HEK293 (cell line): ENCODE results near the gene LYST.

ENCODE experiments used
- CTCF ChIA-PET: fragments of 350-600 bp; formaldehyde crosslinking; extraction: SDS; loops from one replicate; lab custom pipeline; 2021; ENCODE audit warnings: antibody characterized with exemption; lab: Yijun Ruan, JAX
- POLR2A ChIA-PET: fragments of 300-600 bp; formaldehyde crosslinking; extraction: SDS; loops from one replicate; lab custom pipeline; 2020; ENCODE audit warnings: antibody characterized with exemption, inconsistent platforms; lab: Yijun Ruan, JAX
- H3K27ac ChIP-seq: fragments of 200-500 bp; sonication (Bioruptor generic); 2 replicates; pipeline ENCODE4 v1.5.1; 2014; ENCODE audit warnings: low read depth, low read length, control low read depth, inconsistent platforms; ENCODE audit errors: extremely low read depth
- H3K36me3 ChIP-seq, 2 experiments: fragments of 200-500 bp in 1 of 2; sonication (Bioruptor generic) in 1 of 2; 1 replicate in 1 of 2; 2 replicates in 1 of 2; pipeline ENCODE4 v1.5.1; 2014 to 2017; ENCODE audit warnings: inconsistent platforms in 2 of 2, low read length in 2 of 2; ENCODE audit not compliant: control insufficient read depth in 2 of 2, insufficient read depth in 1 of 2
- H3K4me1 ChIP-seq: fragments of 200-500 bp; sonication (Bioruptor generic); 2 replicates; pipeline ENCODE4 v1.5.1; 2014; ENCODE audit warnings: mild to moderate bottlenecking, low read length, inconsistent platforms; ENCODE audit not compliant: control insufficient read depth, insufficient read depth
- H3K4me3 ChIP-seq: 2 replicates; pipeline ENCODE4 v1.5.1; 2011; ENCODE audit warnings: low read depth, mild to moderate bottlenecking, control low read depth, low read length, moderate library complexity
- H3K9me3 ChIP-seq: fragments of 200-500 bp; sonication (Bioruptor generic); 2 replicates; pipeline ENCODE4 v1.5.1; 2014; ENCODE audit warnings: low read depth, low read length, inconsistent platforms; ENCODE audit not compliant: control insufficient read depth, insufficient read depth
- HOXC10 ChIP-seq: sonication (generic); formaldehyde crosslinking; IDR thresholded peaks from 2 replicates; pipeline ENCODE4 v1.8.1; 2023; ENCODE audit warnings: mild to moderate bottlenecking, missing genetic modification reagents
- HOXD13 ChIP-seq: sonication (generic); formaldehyde crosslinking; IDR thresholded peaks from 2 replicates; pipeline ENCODE4 v1.8.0; 2022; ENCODE audit warnings: missing genetic modification reagents, borderline replicate concordance
- IKZF3 ChIP-seq: fragments of 450-650 bp; IDR thresholded peaks from 2 replicates; pipeline ENCODE4 v1.5.0; 2018; ENCODE audit warnings: missing biosample characterization, mild to moderate bottlenecking, missing genetic modification characterization, moderate library complexity
- KLF10 ChIP-seq: fragments of 450-650 bp; IDR thresholded peaks from 2 replicates; pipeline ENCODE4 v1.5.1; 2018; ENCODE audit warnings: missing biosample characterization, mild to moderate bottlenecking, missing genetic modification characterization
- KLF7 ChIP-seq: fragments of 450-650 bp; formaldehyde crosslinking; IDR thresholded peaks from 2 replicates; pipeline ENCODE4 v1.5.1; 2016; ENCODE audit warnings: missing biosample characterization, missing genetic modification characterization, borderline replicate concordance
- SP2 ChIP-seq: fragments of 450-650 bp; formaldehyde crosslinking; IDR thresholded peaks from 2 replicates; pipeline ENCODE4 v1.5.1; 2016; ENCODE audit warnings: missing biosample characterization, missing genetic modification characterization
- ZBTB1 ChIP-seq: fragments of 450-650 bp; formaldehyde crosslinking; IDR thresholded peaks from 2 replicates; pipeline ENCODE4 v1.5.1; 2016; ENCODE audit warnings: missing biosample characterization, missing genetic modification characterization
- ZBTB8A ChIP-seq: fragments of 450-650 bp; formaldehyde crosslinking; IDR thresholded peaks from 2 replicates; pipeline ENCODE4 v1.5.1; 2016; ENCODE audit warnings: missing biosample characterization, missing genetic modification characterization
- ZFP37 ChIP-seq: fragments of 450-650 bp; formaldehyde crosslinking; IDR thresholded peaks from 2 replicates; pipeline ENCODE4 v1.5.1; 2016; ENCODE audit warnings: missing biosample characterization, missing genetic modification characterization
- ZNF175 ChIP-seq: fragments of 450-650 bp; formaldehyde crosslinking; IDR thresholded peaks from 2 replicates; pipeline ENCODE4 v1.5.1; 2016; ENCODE audit warnings: missing biosample characterization, missing genetic modification characterization
- ZNF184 ChIP-seq: fragments of 450-650 bp; IDR thresholded peaks from 2 replicates; pipeline ENCODE4 v1.5.1; 2018; ENCODE audit warnings: missing biosample characterization, mild to moderate bottlenecking, missing genetic modification characterization
- ZNF311 ChIP-seq: fragments of 450-650 bp; formaldehyde crosslinking; IDR thresholded peaks from 2 replicates; pipeline ENCODE4 v1.5.1; 2017; ENCODE audit warnings: missing biosample characterization, missing genetic modification characterization, borderline replicate concordance
- ZNF416 ChIP-seq: fragments of 450-650 bp; formaldehyde crosslinking; IDR thresholded peaks from 2 replicates; pipeline ENCODE4 v1.5.1; 2016; ENCODE audit warnings: missing biosample characterization, missing genetic modification characterization
- ZNF501 ChIP-seq: fragments of 450-650 bp; formaldehyde crosslinking; IDR thresholded peaks from 2 replicates; pipeline ENCODE4 v1.5.1; 2016; ENCODE audit warnings: missing biosample characterization, missing genetic modification characterization
- ZNF555 ChIP-seq: fragments of 450-650 bp; formaldehyde crosslinking; conservative IDR thresholded peaks from 2 replicates; pipeline ENCODE4 v1.5.1; 2017; ENCODE audit warnings: missing biosample characterization, mild to moderate bottlenecking, missing genetic modification characterization, inconsistent platforms
- ZNF585B ChIP-seq: fragments of 450-650 bp; formaldehyde crosslinking; IDR thresholded peaks from 2 replicates; pipeline ENCODE4 v1.5.1; 2016; ENCODE audit warnings: missing biosample characterization, missing genetic modification characterization
- ZNF623 ChIP-seq: fragments of 450-650 bp; formaldehyde crosslinking; IDR thresholded peaks from 2 replicates; pipeline ENCODE4 v1.5.1; 2016; ENCODE audit warnings: missing biosample characterization, missing genetic modification characterization
- ZNF747 ChIP-seq: fragments of 450-650 bp; formaldehyde crosslinking; IDR thresholded peaks from 2 replicates; pipeline ENCODE4 v1.5.1; 2016; ENCODE audit warnings: missing biosample characterization, missing genetic modification characterization
- ZNF76 ChIP-seq: fragments of 450-650 bp; formaldehyde crosslinking; IDR thresholded peaks from 2 replicates; pipeline ENCODE4; 2016; ENCODE audit warnings: low read depth, missing biosample characterization, missing genetic modification characterization, borderline replicate concordance
- TF ChIP-seq, protein P1 (sequence below): fragments of 450-650 bp; formaldehyde crosslinking; IDR thresholded peaks from 2 replicates; pipeline ENCODE4 v1.5.1; 2016; ENCODE audit warnings: missing biosample characterization, missing genetic modification characterization
- TF ChIP-seq, protein P2 (sequence below): fragments of 450-650 bp; formaldehyde crosslinking; IDR thresholded peaks from 2 replicates; pipeline ENCODE4 v1.5.1; 2017; ENCODE audit warnings: missing biosample characterization, missing genetic modification characterization
- TF ChIP-seq, protein P3 (sequence below): fragments of 450-650 bp; formaldehyde crosslinking; IDR thresholded peaks from 2 replicates; pipeline ENCODE4 v1.5.1; 2016; ENCODE audit warnings: missing biosample characterization, missing genetic modification characterization, borderline replicate concordance
- TF ChIP-seq, protein P4 (sequence below): fragments of 450-650 bp; IDR thresholded peaks from 2 replicates; pipeline ENCODE4 v1.5.1; 2018; ENCODE audit warnings: missing biosample characterization, mild to moderate bottlenecking, missing genetic modification characterization

The LYST gene

DNA sequence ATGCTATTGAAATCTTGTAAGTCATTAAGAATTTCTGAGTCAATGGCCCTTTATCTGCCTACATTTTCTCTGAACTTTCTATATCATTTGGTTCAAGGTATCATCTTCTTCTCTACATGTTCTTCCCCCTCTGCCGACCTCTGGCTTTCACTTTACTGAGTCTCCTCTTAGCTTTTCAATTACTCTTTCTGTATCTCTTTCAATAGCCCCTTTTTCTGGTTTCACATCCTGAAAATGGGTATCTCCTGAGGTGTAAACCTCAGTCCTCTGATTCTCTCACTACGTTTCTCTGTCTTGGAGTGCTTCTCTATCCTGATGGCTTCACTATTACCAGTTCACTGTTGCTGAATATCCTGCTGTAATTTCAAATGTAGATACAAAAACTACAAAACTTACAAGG lies 98.9 kb downstream of the LYST start:
- Histone ChIP-seq H3K36me3 (peaks cover 3 to 4% of the 10 kb centered on the region in 2 experiments), H3K27ac (no peak overlapping the region)
- no peak for TF ChIP-seq HOXC10
- TF ChIP-seq, protein P1, sequence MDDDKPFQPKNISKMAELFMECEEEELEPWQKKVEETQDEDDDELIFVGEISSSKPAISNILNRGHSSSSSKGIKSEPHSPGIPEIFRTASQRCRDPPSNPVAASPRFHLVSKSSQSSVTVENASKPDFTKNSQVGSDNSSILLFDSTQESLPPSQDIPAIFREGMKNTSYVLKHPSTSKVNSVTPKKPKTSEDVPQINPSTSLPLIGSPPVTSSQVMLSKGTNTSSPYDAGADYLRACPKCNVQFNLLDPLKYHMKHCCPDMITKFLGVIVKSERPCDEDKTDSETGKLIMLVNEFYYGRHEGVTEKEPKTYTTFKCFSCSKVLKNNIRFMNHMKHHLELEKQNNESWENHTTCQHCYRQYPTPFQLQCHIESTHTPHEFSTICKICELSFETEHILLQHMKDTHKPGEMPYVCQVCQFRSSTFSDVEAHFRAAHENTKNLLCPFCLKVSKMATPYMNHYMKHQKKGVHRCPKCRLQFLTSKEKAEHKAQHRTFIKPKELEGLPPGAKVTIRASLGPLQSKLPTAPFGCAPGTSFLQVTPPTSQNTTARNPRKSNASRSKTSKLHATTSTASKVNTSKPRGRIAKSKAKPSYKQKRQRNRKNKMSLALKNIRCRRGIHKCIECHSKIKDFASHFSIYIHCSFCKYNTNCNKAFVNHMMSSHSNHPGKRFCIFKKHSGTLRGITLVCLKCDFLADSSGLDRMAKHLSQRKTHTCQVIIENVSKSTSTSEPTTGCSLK (tag by site-specific recombination) = no peak
- no peak for TF ChIP-seq ZNF311 (tag by site-specific recombination)
- no peak for TF ChIP-seq ZNF501 (tag by site-specific recombination)
- no peak for TF ChIP-seq HOXD13 (CRISPR knock-in tag)
- TF ChIP-seq ZNF623 (tag by site-specific recombination) = no peak
- TF ChIP-seq ZBTB8A = no peak
- TF ChIP-seq, protein P2, sequence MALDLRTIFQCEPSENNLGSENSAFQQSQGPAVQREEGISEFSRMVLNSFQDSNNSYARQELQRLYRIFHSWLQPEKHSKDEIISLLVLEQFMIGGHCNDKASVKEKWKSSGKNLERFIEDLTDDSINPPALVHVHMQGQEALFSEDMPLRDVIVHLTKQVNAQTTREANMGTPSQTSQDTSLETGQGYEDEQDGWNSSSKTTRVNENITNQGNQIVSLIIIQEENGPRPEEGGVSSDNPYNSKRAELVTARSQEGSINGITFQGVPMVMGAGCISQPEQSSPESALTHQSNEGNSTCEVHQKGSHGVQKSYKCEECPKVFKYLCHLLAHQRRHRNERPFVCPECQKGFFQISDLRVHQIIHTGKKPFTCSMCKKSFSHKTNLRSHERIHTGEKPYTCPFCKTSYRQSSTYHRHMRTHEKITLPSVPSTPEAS (tag by site-specific recombination) = no peak
- TF ChIP-seq ZNF175 (tag by site-specific recombination) = no peak
- no peak for TF ChIP-seq ZBTB1 (tag by site-specific recombination)
- no peak for TF ChIP-seq ZNF585B (tag by site-specific recombination)
- no peak for TF ChIP-seq ZFP37 (tag by site-specific recombination)
- TF ChIP-seq ZNF416 (tag by site-specific recombination) = no peak
- TF ChIP-seq ZNF747 (tag by site-specific recombination) = no peak
- TF ChIP-seq KLF7 (tag by site-specific recombination) = no peak
- no peak for TF ChIP-seq IKZF3 (tag by site-specific recombination)
- TF ChIP-seq, protein P3, sequence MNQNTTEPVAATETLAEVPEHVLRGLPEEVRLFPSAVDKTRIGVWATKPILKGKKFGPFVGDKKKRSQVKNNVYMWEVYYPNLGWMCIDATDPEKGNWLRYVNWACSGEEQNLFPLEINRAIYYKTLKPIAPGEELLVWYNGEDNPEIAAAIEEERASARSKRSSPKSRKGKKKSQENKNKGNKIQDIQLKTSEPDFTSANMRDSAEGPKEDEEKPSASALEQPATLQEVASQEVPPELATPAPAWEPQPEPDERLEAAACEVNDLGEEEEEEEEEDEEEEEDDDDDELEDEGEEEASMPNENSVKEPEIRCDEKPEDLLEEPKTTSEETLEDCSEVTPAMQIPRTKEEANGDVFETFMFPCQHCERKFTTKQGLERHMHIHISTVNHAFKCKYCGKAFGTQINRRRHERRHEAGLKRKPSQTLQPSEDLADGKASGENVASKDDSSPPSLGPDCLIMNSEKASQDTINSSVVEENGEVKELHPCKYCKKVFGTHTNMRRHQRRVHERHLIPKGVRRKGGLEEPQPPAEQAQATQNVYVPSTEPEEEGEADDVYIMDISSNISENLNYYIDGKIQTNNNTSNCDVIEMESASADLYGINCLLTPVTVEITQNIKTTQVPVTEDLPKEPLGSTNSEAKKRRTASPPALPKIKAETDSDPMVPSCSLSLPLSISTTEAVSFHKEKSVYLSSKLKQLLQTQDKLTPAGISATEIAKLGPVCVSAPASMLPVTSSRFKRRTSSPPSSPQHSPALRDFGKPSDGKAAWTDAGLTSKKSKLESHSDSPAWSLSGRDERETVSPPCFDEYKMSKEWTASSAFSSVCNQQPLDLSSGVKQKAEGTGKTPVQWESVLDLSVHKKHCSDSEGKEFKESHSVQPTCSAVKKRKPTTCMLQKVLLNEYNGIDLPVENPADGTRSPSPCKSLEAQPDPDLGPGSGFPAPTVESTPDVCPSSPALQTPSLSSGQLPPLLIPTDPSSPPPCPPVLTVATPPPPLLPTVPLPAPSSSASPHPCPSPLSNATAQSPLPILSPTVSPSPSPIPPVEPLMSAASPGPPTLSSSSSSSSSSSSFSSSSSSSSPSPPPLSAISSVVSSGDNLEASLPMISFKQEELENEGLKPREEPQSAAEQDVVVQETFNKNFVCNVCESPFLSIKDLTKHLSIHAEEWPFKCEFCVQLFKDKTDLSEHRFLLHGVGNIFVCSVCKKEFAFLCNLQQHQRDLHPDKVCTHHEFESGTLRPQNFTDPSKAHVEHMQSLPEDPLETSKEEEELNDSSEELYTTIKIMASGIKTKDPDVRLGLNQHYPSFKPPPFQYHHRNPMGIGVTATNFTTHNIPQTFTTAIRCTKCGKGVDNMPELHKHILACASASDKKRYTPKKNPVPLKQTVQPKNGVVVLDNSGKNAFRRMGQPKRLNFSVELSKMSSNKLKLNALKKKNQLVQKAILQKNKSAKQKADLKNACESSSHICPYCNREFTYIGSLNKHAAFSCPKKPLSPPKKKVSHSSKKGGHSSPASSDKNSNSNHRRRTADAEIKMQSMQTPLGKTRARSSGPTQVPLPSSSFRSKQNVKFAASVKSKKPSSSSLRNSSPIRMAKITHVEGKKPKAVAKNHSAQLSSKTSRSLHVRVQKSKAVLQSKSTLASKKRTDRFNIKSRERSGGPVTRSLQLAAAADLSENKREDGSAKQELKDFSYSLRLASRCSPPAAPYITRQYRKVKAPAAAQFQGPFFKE (tag by site-specific recombination) = no peak
- TF ChIP-seq, all 188 proteins: peak for 0
- CTCF ChIA-PET = interaction anchor here (1.9 kb wide), 1 partner anchor 15 kb away, joined by 9 read pairs; no protein-coding TSS in a partner anchor
- Histone ChIP-seq H3K4me1 (no peaks in the 10 kb centered on the region), H3K9me3 (no peaks in the 10 kb centered on the region), H3K4me3 (no peak overlapping the region)
- POLR2A ChIA-PET = no interaction called here

DNA sequence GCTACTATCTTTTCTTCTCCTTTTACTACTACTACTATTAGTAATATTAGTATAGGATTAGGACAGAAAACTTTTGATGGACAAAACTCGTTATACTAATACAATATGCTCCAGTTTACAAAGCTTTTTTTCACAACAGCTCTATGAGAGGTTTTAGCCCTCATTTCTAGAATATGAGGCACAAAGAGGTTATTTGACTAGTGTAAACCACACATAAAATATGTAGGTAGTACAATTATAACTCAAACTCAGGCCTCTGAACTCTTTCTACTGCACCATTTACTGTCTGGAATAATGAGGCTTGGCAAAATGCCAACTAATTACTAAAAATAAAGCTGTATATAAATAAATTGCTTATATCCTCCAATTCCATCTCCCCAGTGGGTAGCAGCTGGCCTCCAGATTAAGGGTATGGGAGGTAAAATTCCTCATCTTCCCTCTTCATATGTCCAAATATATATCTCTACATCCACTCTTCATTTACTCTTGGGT lies 99.9 kb downstream of the LYST start:
- no peak overlapping the region for H3K27ac ChIP-seq
- H3K4me3 ChIP-seq = no peak overlapping the region
- no peaks in the 10 kb centered on the region for H3K4me1 ChIP-seq
- peaks cover 3 to 4% of the 10 kb centered on the region in 2 experiments for H3K36me3 ChIP-seq
- no peaks in the 10 kb centered on the region for H3K9me3 ChIP-seq
- ChIA-PET POLR2A (no interaction called here), CTCF (interaction anchor here (0.6 to 1.9 kb wide), 3 partner anchors 16 to 1772 kb away, joined by 3 to 9 read pairs (median 3); no protein-coding TSS in a partner anchor)
- TF ChIP-seq, protein P2 (tag by site-specific recombination) = no peak
- TF ChIP-seq ZNF416 (tag by site-specific recombination) (no peak), KLF10 (0 out of 2 replicates have a peak, but pooled peaks have one; percentile 18), ZNF184 (tag by site-specific recombination) (0 out of 2 replicates have a peak, but pooled peaks have one; percentile 46), SP2 (tag by site-specific recombination) (no peak), ZNF76 (no peak), ZNF555 (tag by site-specific recombination) (no peak)
- TF ChIP-seq, protein P4, sequence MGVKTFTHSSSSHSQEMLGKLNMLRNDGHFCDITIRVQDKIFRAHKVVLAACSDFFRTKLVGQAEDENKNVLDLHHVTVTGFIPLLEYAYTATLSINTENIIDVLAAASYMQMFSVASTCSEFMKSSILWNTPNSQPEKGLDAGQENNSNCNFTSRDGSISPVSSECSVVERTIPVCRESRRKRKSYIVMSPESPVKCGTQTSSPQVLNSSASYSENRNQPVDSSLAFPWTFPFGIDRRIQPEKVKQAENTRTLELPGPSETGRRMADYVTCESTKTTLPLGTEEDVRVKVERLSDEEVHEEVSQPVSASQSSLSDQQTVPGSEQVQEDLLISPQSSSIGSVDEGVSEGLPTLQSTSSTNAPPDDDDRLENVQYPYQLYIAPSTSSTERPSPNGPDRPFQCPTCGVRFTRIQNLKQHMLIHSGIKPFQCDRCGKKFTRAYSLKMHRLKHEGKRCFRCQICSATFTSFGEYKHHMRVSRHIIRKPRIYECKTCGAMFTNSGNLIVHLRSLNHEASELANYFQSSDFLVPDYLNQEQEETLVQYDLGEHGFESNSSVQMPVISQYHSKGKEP (tag by site-specific recombination) = 0 out of 2 replicates have a peak, but pooled peaks have one; percentile 16
- TF ChIP-seq, all 188 proteins: peak for 3
